Activated CD4-positive, CD25-positive, alpha-beta regulatory T cell treated with anti-CD3 and anti-CD28 coated beads, Interleukin-2, amount 50 U/mL, for 16 hours (primary cell): Measurements from ENCODE around the gene AP4E1.
"Not testable (repeated sequence)": the region's sequence is repeated elsewhere in the genome, so short reads cannot be mapped to it uniquely, and the experiment has no call there.

Source experiments
- DNase-seq: peaks from one replicate; pipeline ENCODE4 v3.0.0-alpha.2; 2020; ENCODE audit warnings: low read depth, low spot score

AP4E1 gene

GRCh38 chr15:51023499-51023898 lies 115.0 kb downstream of the AP4E1 start:
- no peak for DNase-seq

- DNase-seq, result no peak
These were observed 116.4 kb downstream of the AP4E1 start for GRCh38 chr15:51024735-51025453.

- no peak for DNase-seq
These were observed 117.0 kb downstream of the AP4E1 start for GRCh38 chr15:51025454-51025846.

- no peak for DNase-seq
These were observed 122.3 kb downstream of the AP4E1 start for GRCh38 chr15:51030649-51031316.

- not testable (repeated sequence) for DNase-seq
These were observed 129.0 kb downstream of the AP4E1 start for GRCh38 chr15:51037474-51037873.

- DNase-seq, result no peak
These were observed 129.9 kb downstream of the AP4E1 start for GRCh38 chr15:51038162-51038973.

- DNase-seq, result no peak
These were observed 130.5 kb downstream of the AP4E1 start for GRCh38 chr15:51038974-51039319.

- no peak for DNase-seq
These were observed 135.7 kb downstream of the AP4E1 start for GRCh38 chr15:51044037-51044727.

GRCh38 chr15:51046016-51046415 lies 137.5 kb downstream of the AP4E1 start:
- no peak for DNase-seq

GRCh38 chr15:51046799-51047449 lies 138.4 kb downstream of the AP4E1 start:
- DNase-seq, result no peak

GRCh38 chr15:51048308-51048707 lies 139.8 kb downstream of the AP4E1 start:
- no peak for DNase-seq

- no peak for DNase-seq
These were observed 140.6 kb downstream of the AP4E1 start for GRCh38 chr15:51049081-51049480.

- no peak for DNase-seq
These were observed 143.3 kb downstream of the AP4E1 start for GRCh38 chr15:51051776-51052175.

GRCh38 chr15:51053571-51053970 lies 145.1 kb downstream of the AP4E1 start:
- DNase-seq, result no peak

- no peak for DNase-seq
These were observed 146.1 kb downstream of the AP4E1 start for GRCh38 chr15:51054535-51054934.
